ENCODE measurements around the gene PPP1R12B.
"Not testable (repeated sequence)": the region's sequence is repeated elsewhere in the genome, so short reads cannot be mapped to it uniquely, and the experiment has no call there.

The PPP1R12B gene

DNA sequence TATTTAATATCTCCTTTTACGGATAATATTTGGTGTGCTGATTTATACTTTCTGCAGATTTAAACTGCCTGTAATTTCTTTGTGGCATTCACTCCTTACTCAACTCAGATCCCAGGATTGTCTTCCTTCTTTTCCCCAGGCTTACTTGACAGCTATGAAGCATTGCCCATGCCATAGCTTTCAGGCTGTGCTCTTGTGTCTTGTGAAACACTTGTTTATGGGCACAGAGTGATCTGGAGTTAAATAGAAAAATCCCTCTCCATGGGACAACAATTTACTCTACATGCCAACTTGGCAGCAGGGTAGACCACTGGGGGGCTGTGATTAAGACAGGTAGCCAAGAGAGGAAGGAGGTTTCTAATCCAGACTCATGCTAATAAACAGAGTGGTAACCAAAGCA, 57.4 kb downstream of the PPP1R12B start:
- no peak for DNase-seq

DNA sequence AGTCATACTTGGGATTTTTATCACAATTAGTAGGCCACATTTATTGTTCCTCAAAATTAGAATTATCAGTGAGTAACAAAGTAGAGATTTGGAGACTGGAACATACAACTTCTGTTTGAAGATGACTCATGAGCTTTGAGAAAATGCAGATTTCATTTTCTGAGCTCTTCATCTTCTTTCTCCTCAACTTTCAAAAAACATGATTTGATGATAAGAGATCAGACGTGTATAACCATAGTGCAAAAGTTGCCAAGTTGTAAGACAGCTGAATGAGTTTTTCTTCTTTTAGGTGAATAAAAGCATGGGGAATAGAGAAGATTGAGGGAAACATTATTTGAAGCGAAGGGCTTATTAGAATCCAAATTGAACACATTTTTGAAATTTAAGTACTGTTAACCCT, 58.4 kb downstream of the PPP1R12B start:
- not testable (repeated sequence) for DNase-seq

DNA sequence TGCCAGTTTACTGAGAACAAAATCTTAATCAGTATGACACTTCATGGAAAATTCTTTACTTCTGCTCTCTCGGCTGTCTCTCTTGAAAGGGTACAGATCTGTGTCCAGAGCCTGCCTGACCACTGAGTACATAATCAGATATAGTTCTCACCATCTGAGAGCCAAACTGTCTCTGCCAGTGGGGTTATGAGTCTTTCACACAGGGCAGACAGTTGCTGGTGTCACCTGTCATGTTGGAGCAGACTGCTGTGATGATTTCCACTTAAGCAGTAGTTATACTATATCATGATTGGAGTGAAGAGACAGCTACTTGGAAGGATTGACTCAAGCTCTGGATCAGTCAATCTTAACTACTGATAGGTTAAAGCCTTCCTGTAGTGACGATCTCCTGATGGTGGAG, 58.9 kb downstream of the PPP1R12B start:
- not testable (repeated sequence) for DNase-seq

DNA sequence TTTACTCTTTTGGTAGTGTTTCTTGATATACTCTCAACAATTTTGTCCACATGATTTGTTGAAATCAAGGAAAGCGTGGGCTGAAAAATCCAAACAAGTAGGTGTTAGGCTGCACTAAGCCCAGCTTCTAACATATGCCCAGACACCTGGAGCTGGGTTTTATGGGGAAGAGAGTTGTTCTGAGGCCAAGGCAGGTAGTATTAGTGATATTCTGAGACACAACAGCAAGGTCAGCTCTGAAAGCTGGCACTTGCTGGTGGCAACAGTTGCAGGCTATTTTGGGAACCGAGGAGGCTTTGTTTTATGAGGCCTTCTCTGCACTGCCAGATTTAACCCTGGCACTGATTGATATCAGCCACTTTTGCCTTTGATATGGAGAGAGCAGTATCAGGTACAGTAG, 61.8 kb downstream of the PPP1R12B start:
- not testable (repeated sequence) for DNase-seq

DNA sequence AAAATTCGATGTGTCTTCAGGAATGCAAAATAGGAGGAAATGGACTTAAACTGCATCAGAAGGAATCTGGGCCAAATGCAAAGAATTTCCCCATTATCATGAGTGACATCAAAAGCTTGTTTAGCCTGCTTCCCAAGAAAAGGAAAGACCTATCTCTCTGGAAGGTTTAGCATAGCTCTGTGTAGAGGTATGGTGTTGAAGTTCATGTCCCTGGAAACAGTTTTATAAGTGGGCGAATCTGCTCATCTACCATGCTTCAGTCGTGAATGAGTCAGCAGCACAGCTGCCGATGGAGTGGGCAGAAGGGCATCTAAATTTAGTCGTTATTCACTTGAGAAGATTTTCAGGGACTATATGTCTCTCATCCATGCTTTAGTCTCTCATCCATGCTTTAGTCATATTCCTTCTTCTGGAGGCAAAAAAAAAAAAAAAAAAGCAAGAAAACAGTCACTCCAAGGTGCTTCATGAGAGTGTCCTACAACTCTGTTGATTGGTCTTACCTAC, 62.4 kb downstream of the PPP1R12B start:
- DNase-seq, result not testable (repeated sequence)

DNA sequence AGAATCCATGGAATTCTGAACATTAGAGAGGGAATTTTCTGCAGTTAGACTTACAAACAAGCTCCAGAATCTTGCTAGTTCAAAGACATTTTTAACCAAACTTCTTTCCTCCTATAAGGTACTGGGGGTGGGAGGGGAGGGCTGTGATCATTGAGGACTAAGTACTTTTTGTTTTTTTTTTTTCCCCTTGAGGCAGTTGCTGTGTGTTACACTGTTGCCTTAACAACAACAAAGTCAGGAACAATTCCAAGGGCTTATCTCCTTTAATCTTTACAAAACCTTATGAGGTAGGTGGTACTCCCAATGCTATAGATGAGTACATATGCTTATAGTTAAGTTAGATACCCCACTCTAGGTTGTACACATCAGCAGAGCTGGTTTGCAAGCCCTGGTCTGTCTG, 62.9 kb downstream of the PPP1R12B start:
- DNase-seq, result no peak

DNA sequence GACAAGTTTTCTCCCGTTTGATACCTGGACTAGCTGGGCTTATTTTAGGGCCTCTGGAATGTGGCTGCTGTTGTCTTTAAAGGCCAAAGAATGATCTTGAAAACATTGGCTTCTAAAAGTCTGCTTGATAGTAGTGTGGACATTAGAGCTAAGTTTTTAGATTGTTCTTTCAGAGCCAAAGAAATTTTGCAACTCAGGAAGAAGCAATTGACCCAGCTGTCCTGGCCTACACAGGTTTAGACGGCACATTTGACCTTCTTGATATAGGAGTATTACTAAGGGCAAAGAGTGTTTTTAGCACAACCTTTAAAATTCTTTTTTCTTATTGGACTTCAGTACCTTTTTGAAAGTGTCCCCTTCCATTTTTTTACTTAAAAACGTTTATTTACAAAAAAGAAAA, 63.9 kb downstream of the PPP1R12B start:
- DNase-seq, result not testable (repeated sequence)

DNA sequence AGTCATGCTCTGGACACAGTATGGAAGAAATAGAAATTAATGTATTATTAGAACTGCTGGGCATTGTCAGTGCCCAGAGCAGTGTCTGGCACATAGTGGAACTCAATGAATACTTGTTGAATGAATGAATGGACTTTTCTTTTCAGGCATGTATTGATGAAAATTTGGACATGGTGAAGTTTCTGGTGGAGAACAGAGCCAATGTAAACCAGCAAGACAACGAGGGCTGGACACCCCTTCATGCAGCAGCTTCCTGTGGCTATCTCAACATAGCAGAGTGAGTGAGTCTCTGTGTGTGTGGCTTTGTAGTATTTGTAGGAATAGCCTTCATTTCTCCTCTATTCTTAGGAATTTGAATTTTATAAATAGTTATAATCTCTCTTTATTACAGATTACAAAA, 68.1 kb downstream of the PPP1R12B start:
- no peak for DNase-seq

DNA sequence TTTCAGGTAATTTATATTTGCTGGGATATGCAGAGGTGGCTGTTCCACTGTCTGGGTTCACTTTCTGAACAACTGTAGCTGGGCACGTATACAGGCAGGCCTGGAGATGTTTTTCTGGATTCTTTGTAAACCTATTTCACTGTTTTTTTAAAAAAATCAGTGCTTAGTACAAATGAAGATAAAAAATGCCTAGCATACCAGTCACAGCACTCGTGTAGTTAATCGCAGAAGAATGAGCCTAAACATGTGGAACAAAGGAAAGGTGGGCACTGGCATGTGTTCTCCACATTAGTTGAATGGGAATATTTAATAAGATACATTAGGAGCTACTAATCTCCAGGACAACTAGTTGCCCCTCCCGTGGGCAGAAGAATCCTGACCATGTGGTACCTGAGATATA, 68.6 kb downstream of the PPP1R12B start:
- DNase-seq, result not testable (repeated sequence)

DNA sequence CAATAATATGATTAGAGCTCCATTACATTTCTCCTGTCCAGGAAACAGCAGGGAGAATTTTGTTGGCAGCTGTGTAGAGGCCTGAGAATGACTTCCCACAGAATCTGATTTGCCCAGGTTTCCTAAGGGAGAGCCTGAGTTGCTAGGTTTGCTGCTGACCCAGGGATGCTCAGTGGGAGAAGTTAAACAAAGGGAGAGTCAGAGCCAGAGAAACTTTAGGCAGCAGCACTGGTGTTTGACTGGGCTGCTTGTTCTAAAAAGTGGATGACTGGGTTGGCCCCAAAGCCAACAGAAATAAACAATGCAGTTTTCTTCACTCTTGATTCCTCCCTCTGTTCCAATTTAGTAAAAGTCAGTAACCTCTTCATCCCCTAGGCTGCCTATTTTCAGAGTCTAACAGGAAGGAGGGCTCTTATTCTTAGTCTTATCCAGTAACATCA, 69.3 kb downstream of the PPP1R12B start:
- DNase-seq, result not testable (repeated sequence)

DNA sequence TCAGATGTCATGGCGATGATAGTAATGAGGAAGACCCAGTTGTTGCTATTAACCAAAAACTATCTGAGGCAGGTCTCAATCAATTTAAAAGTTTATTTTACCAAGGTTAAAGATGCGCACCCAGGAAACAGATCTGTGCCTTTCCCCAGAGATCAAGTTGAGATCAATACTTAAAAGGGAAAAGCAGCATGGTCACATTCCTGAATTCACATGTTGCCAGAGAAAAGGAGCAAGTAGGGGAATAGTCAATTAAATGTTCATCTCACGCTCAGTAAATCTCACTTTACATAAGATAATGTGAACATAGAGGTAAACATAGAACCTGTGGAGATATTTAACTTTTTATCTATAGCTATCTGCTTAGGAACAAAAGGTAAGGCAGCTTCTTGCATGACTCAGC, 71.2 kb downstream of the PPP1R12B start:
- DNase-seq, result not testable (repeated sequence)

DNA sequence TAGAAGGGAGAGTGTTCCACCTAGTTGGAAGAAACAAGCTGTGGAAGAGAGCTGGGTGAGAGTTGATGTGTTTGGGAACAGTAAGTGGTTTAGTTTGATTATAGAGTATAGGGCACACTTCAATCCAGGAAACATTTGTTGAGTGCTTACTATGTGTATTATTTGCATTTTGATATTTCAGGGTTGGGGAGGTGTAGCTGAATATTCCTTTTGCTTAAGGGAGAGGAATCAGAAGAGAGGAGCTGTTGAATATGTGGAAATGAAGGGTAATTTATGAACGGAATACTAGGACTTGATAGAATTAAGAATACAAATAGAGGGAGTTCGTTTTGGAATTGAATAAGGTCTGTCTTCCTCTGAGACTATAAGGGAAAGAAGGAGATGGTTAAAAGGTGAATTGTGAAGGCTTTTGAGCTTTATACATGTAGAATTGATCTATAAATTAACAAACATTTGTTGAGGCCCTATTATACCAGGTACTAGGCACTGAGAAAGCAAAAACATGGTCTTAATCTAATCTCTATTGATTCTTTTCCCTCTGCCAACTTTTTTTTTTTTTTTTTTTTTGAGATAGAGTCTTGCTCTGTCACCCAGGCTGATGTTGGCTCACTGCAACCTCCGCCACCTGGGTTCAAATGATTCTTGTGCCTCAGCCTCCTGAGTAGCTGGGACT, 72.1 kb downstream of the PPP1R12B start:
- not testable (repeated sequence) for DNase-seq

DNA sequence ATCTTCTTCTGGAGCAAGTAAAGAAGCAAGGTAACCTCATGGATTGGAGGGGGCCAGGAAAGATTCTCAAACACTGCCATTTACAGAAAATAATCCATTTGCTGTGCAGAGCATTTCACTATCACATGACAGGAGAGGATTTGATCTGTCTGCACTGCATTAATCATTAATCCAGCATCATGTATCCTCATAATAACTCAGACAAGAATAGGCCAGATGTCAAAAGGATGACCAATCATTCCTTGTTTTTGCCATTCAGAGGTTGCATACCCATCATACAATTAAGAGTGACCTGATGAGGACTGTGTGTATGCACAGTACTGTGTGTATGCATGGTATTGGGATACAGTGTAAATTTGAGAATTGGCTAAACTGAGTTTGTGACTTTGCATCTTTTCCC, 74.2 kb downstream of the PPP1R12B start:
- DNase-seq, result not testable (repeated sequence)

DNA sequence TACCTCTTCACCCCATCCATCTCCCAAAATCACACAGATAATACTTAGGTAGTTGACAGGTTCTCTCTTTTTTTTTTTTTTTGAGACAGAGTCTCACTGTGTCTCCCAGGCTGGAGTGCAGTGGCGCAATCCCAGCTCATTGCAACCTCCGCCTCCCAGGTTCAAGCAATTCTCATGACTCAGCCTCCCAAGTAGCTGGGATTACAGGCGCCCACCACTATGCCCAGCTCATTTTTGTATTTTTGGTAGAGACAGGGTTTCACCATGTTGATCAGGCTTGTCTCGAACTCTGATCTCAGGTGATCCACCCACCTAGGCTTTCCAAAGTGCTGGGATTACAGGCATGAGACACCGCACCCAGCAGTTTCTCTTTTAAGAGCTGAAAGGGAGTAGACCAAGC, 75.8 kb downstream of the PPP1R12B start:
- DNase-seq, result not testable (repeated sequence)

DNA sequence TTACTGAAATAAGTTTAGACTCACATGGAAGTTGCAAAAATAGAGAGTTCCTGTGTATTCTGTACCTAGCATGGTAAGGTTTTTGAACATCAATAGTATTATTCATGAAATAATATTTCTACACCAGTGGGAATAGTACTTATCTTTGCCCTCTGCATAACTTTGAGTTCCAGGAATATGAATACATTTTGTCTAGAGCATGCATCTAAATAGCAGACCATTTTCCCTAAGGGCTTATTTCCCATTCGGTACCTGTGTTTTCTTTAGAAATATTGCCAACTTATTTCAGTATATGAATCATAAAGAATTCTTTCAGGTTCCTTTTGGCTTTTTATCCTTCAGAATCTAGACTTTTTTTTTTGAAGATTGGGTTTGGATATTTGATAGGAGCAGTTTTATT, 81.6 kb downstream of the PPP1R12B start:
- DNase-seq, result not testable (repeated sequence)

DNA sequence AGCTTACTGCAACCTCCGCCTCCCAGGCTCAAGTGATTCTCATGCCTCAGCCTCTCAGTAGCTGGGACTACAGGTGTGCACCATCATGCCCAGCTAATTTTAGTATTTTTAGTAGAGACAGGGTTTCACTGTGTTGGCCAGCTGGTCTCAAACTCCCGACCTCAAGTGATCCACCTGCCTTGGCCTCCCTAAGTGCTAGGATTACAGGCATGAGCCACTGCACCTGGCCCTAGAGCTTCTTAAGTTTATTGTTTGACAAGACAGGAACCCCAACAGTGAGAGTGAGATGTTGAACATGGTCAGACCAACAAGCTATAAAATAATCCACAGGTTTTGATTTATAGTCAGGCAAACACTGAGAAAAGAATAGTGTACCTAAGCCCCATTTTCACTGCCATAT, 83.8 kb downstream of the PPP1R12B start:
- DNase-seq, result not testable (repeated sequence)

DNA sequence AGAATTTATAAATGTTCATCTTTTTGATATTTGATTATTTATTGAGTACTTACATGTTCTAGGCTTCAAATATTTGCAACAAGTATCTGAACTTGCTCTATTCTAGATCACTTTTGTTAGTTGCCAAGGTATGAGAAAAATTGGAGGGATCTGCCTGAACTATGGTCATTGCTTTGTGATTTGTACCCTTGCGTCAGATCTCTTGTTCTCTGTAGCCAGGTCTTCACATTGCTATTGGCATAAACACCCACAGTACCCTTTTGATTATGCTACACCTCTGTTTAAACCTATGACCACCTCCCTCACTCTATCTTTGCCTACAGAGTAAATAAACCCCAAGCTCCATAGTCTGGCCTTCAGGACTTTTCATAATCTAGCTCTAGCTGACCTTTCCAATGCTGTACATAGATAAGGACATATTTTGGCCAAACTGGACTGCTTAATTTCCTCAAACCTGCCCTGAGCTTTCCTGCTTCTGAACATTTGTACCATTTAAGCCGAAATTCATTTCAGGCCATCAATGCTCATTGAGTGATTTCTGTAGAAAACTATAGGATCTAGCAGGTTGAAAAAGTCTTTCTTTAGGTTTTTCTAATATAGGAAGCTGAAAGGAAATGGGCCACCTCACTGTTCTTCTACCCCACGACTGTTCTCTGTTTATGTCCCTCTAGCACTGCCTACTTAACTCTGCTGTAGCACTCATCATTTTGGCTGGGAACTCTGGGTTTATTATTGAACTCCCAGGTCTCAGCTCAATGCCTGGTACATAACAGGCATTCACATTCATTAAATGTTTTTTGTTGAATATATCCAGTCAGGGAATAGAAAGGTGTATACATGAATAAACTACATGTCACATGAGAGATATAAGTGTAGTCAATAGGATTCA, 84.9 kb downstream of the PPP1R12B start:
- no peak for DNase-seq

DNA sequence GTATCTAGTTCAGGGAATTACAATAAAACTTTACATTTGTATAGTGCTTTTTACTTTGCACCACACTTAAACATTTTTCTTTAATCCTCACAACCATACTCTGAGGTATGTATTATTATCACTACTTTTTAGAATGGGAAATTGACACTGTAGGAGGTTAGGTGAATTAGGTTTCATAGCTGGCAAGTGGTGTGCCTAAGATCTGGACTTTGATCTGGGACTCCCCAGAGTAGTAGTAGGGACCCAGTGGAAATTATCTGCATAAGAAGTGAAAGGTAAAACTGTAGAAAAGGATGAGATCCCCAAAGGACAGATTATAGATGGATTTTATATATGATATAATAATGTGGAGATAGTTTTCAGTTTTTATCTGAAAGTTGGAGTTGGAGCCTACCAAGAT, 85.6 kb downstream of the PPP1R12B start:
- DNase-seq, result no peak

DNA sequence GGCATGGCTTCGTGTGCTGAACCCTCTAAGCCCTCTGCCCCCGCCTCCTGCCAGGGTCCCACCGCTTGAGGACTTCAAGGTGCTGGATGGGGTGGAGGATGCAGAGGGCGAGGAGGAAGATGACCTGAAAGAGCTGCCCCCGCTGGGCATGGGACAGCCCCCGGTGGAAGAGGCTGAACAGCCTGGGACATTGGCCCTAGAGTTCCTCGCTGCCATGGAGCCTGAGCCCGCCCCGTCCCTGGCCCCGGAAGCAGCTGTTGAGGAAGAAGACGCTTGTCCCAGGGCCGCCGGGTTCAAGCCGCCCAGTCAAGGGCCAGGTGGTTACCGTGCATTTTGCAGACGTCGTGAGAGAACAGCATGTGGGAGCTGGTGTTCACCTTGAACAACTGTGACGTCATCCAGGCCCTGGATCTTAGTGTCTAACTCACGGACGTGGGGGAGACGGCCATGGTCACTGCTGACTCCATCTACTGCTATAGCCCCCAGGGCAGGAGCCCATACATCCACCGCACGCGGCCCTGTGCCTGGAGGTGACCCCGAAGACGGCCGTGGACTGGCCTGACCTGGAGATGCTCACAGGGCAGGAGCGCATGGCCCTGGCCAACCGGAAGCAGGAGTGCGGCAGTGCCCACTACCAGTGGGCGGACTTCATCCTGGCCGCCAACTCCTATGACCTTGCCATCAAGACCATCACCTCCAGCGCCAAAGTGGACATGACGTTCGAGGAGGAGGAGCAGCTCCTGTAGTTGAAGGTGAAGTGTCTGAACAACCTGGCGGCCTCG, 90.1 kb downstream of the PPP1R12B start:
- DNase-seq, result no peak

DNA sequence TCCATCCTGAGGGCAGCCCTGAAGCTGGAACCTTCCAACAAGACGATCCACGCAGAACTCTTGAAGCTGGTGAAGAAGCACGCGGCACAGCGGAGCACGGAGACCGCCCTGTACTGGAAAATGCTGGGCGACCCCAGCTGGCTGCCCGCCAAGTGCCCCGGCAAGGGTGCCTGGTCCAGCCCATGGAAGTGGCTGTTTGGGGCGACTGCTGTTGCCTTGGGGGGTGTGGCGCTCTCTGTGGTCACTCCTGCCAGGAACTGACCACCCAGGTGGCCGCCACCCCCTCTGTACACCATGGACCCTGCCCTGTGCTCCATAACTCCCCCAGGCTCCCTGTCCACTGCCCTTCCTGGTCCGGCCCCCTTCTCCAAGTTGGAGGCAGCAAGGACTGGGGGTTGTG, 90.8 kb downstream of the PPP1R12B start:
- no peak for DNase-seq

DNA sequence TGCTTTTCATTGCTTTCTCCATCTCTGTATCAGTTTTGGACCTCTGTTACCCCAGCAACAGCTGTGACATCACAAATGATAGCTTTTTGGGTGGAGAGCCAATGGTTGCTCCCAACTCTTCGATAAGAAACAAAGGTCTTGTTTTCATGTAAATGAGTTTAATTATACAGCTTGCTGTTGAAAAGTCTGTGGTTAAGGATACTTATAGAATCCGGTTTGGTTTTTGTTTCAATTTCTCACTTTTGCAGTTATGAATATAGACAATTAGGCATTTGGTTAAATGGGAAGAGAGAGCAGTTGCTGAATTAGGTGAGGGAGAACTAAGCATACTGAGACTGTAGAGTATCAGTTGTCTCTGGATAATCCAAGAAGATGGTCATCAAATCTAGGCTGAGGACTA, 99.6 kb downstream of the PPP1R12B start:
- not testable (repeated sequence) for DNase-seq

DNA sequence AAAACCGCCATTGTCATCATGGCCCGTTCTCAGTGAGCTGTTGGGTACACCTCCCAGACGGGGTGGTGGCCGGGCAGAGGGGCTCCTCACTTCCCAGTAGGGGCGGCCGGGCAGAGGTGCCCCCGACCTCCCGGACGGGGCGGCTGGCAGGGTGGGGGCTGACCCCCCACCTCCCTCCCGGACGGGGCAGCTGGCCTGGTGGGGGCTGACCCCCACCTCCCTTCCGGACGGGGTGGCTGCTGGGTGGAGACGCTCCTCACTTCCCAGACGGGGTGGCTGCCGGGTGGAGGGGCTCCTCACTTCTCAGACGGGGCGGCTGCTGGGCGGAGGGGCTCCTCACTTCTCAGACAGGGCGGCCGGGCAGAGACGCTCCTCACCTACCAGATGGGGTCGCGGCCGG, 103.1 kb downstream of the PPP1R12B start:
- not testable (repeated sequence) for DNase-seq

DNA sequence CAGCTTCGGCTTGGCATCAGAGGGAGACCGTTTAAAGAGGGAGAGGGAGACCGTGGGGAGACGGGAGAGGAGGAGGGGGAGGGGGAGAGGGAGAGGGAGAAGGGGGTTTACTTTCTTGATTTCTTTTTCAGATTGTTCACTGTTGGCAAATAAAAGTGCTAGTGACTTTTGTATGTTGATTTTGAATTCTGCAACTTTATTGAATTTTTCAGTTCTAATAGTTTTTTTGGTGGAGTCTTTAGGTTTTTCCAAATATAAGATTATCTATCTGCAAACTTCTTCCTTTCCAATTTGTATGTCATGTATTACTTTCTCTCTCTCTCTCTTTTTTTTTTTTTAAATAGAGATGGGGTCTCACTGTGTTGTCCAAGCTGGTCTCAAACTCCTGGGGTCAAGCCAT, 104.0 kb downstream of the PPP1R12B start:
- DNase-seq, result no peak

Data from stimulated activated CD4-positive, alpha-beta T cell treated with anti-CD3 and anti-CD28 coated beads, Interleukin-4, amount 100 ng/mL, for 24 hours (primary cell).